ENCODE measurements around the gene PCDH18. TPM values are rescaled to one million over a fixed set of nuclear protein-coding genes. Genes with fewer than 3 reads are reported as not detected.

PCDH18 gene
- total and polyA plus RNA-seq, 2 experiments from 2014 or later, result 17.2 to 70.9 TPM

- DNase-seq (ENCODE audit: low spot score), result no peak
Observed at GRCh38 chr4:137470806-137471205, 61.5 kb downstream of the PCDH18 start.

More at GRCh38 chr4:137470806-137471205, 61.5 kb downstream of the PCDH18 start:
- no peaks in the 10 kb centered on the region for H3K36me3 ChIP-seq (replicated peaks; ENCODE audit: insufficient read depth, low read depth)
- H4K20me1 ChIP-seq (ENCODE audit: insufficient read depth, poor library complexity, severe bottlenecking), result no peaks in the 10 kb centered on the region
- H3K4me2 ChIP-seq, result no peak overlapping the region
- H3K27me3 ChIP-seq, result no peaks in the 10 kb centered on the region
- peaks cover 15% of the 10 kb centered on the region for H3K4me1 ChIP-seq (ENCODE audit: insufficient read depth)
- H3K79me2 ChIP-seq, result no peaks in the 10 kb centered on the region
- TF ChIP-seq, protein P1, sequence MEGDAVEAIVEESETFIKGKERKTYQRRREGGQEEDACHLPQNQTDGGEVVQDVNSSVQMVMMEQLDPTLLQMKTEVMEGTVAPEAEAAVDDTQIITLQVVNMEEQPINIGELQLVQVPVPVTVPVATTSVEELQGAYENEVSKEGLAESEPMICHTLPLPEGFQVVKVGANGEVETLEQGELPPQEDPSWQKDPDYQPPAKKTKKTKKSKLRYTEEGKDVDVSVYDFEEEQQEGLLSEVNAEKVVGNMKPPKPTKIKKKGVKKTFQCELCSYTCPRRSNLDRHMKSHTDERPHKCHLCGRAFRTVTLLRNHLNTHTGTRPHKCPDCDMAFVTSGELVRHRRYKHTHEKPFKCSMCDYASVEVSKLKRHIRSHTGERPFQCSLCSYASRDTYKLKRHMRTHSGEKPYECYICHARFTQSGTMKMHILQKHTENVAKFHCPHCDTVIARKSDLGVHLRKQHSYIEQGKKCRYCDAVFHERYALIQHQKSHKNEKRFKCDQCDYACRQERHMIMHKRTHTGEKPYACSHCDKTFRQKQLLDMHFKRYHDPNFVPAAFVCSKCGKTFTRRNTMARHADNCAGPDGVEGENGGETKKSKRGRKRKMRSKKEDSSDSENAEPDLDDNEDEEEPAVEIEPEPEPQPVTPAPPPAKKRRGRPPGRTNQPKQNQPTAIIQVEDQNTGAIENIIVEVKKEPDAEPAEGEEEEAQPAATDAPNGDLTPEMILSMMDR (IDR thresholded peaks at IDR 0.05; ENCODE audit: poor library complexity), result no peak
- TF ChIP-seq EZH2 (IDR thresholded peaks at IDR 0.05; ENCODE audit: borderline replicate concordance) (no peak), EZH2phosphoT487 (IDR thresholded peaks at IDR 0.05; ENCODE audit: low read depth, severe bottlenecking, unreplicated experiment) (no peak)
- H2AFZ ChIP-seq, result no peak overlapping the region
- no peaks in the 10 kb centered on the region for H3K9me2 ChIP-seq (replicated peaks; ENCODE audit: insufficient read depth)
- no peak overlapping the region for H3K27ac ChIP-seq
- H3K4me3 ChIP-seq, result no peak overlapping the region
- H3K9me3 ChIP-seq (ENCODE audit: low read depth), result no peaks in the 10 kb centered on the region
